ENCODE measurements around the gene TRAF4.

DNA sequence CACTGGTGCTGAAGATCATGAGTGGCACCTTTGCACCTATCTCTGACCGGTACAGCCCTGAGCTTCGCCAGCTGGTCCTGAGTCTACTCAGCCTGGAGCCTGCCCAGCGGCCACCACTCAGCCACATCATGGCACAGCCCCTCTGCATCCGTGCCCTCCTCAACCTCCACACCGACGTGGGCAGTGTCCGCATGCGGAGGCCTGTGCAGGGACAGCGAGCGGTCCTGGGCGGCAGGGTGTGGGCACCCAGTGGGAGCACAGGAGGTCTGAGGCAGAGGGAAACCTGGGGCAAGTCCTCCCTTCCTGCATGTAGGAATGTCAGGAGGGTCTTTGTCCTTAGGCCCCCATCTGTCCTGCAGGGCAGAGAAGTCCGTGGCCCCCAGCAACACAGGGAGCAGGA lies 6.5 kb upstream of the TRAF4 start:
- no peak for TF ChIP-seq POLR2A (IDR thresholded peaks at IDR 0.05; ENCODE audit: low read depth, low read length)
- TF ChIP-seq POLR2AphosphoS5 (IDR thresholded peaks at IDR 0.05; ENCODE audit: low read depth, low read length), result no peak
- no peak for TF ChIP-seq TAF1 (IDR thresholded peaks at IDR 0.05; ENCODE audit: low read depth, low read length)
